Stimulated activated CD8-positive, alpha-beta memory T cell treated with anti-CD3 and anti-CD28 coated beads, Interleukin-4, amount 100 ng/mL, for 48 hours (primary cell): ENCODE results near the gene NEIL1.
"Not testable (repeated sequence)": the region's sequence is repeated elsewhere in the genome, so short reads cannot be mapped to it uniquely, and the experiment has no call there.

Experiments used
- DNase-seq: peaks from one replicate; pipeline ENCODE4 v3.0.0-alpha.2; 2020

NEIL1 gene

GRCh38 chr15:75346796-75347221 is at the start of gene NEIL1:
NEIL1 (plus strand) TSS chr15:75347039; CDS start chr15:75348906, 1,867 bp downstream.
- no peak for DNase-seq

- DNase-seq: not testable (repeated sequence)
Measured at GRCh38 chr15:75298541-75299310, 48.1 kb upstream of the NEIL1 start.

GRCh38 chr15:75299311-75299688 is 47.5 kb upstream of the NEIL1 start:
- peak; percentile 80 for DNase-seq

- DNase-seq: not testable (repeated sequence)
Measured at GRCh38 chr15:75300026-75300425, 46.8 kb upstream of the NEIL1 start.

GRCh38 chr15:75302318-75302717 is 44.5 kb upstream of the NEIL1 start:
- DNase-seq: no peak

GRCh38 chr15:75302753-75303152 is 44.1 kb upstream of the NEIL1 start:
- DNase-seq: not testable (repeated sequence)

- no peak for DNase-seq
Measured at GRCh38 chr15:75306188-75306587, 40.7 kb upstream of the NEIL1 start.

GRCh38 chr15:75307778-75308390 is 39.0 kb upstream of the NEIL1 start:
- peak; percentile 47 for DNase-seq

- DNase-seq: no peak
Measured at GRCh38 chr15:75309711-75310110, 37.1 kb upstream of the NEIL1 start.

- DNase-seq: not testable (repeated sequence)
Measured at GRCh38 chr15:75312548-75312947, 34.3 kb upstream of the NEIL1 start.

GRCh38 chr15:75313116-75313845 is 33.6 kb upstream of the NEIL1 start:
- peak; percentile 10 for DNase-seq

GRCh38 chr15:75314552-75315290 is 32.1 kb upstream of the NEIL1 start:
- DNase-seq: peak; percentile 16

- DNase-seq: not testable (repeated sequence)
Measured at GRCh38 chr15:75319231-75319897, 27.5 kb upstream of the NEIL1 start.

GRCh38 chr15:75321711-75322110 is 25.1 kb upstream of the NEIL1 start:
- no peak for DNase-seq

GRCh38 chr15:75325922-75326321 is 20.9 kb upstream of the NEIL1 start:
- DNase-seq: no peak

- no peak for DNase-seq
Measured at GRCh38 chr15:75327005-75327404, 19.8 kb upstream of the NEIL1 start.

GRCh38 chr15:75327491-75327890 is 19.3 kb upstream of the NEIL1 start:
- DNase-seq: no peak

- no peak for DNase-seq
Measured at GRCh38 chr15:75328493-75329314, 18.1 kb upstream of the NEIL1 start.

- DNase-seq: no peak
Measured at GRCh38 chr15:75329571-75329970, 17.3 kb upstream of the NEIL1 start.

- not testable (repeated sequence) for DNase-seq
Measured at GRCh38 chr15:75332093-75332492, 14.7 kb upstream of the NEIL1 start.

- DNase-seq: not testable (repeated sequence)
Measured at GRCh38 chr15:75333654-75334419, 13.0 kb upstream of the NEIL1 start.
